ENCODE measurements around the gene KMT2A. TPM values are rescaled to one million over a fixed set of nuclear protein-coding genes. Genes with fewer than 3 reads are reported as not detected.

Gene KMT2A
- total RNA-seq, 1 experiment from 2014 or later, result 50.4 TPM

DNA sequence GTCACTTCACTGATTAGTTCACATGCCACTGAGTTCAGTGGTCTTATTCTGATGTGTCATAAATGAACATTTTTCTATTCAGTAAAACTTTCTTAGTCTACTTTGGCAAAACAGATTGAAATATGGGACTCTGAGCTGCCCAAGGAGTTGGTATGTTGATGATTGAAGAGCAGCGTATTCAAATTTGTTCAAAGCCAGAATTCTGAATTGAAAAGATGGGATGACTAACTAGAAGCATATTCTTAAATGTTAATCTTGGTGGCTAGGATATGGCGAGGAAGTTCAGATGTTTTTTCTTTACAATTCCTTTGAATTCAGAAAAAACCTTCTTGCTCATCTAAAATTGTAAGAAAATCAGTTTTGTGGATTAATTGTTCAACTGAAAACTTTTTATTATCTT, 34.7 kb downstream of the KMT2A start:
- no peak overlapping the region for H3K4me3 ChIP-seq (replicated peaks in 1 of 2; ENCODE audit: low read depth in 1 of 2, low read length in 2 of 2)
- ATAC-seq (no peak), DNase-seq (ENCODE audit: low read depth, low spot score) (no peak)
- H3K9ac ChIP-seq (ENCODE audit: low read length), result no peak overlapping the region
- peaks cover 0 to 9% of the 10 kb centered on the region in 2 experiments; a peak in 1 of 4 replicates for H3K36me3 ChIP-seq (ENCODE audit: control insufficient read depth in 1 of 2, insufficient read depth in 2 of 2, low read length in 2 of 2)
- H2AFZ ChIP-seq (ENCODE audit: low read depth, low read length, poor library complexity, severe bottlenecking), result no peak overlapping the region
- H3K27ac ChIP-seq (ENCODE audit: low read depth, low read length), result no peak overlapping the region
- H3K79me2 ChIP-seq (ENCODE audit: insufficient read depth, low read length), result peaks cover 27% of the 10 kb centered on the region
- no peaks in the 10 kb centered on the region for H3K4me1 ChIP-seq (ENCODE audit: control insufficient read depth in 1 of 2, insufficient read depth in 2 of 2, low read length in 2 of 2)
- no TSS peak for BruUV-seq (replicated peaks)
- ChIA-PET POLR2A (no interaction called here), RAD21 (ENCODE audit: low non-redundant PET in 1 of 2, low total read pairs in 2 of 2, uncharacterized antibody in 2 of 2, unreplicated experiment in 2 of 2) (interaction anchor here in 1 of 2 experiments (0.6 kb wide), 1 partner anchor 22 kb away, joined by 4 read pairs; no protein-coding TSS in a partner anchor), CTCF (interaction anchor here (0.7 kb wide), 1 partner anchor 17 kb away, joined by 3 read pairs; no protein-coding TSS in a partner anchor)
- H3K9me2 ChIP-seq (ENCODE audit: insufficient read depth), result no peaks in the 10 kb centered on the region
- no peaks in the 10 kb centered on the region for H3K27me3 ChIP-seq (ENCODE audit: insufficient read depth, low read length)
- TF ChIP-seq YY1 (IDR thresholded peaks at IDR 0.05; ENCODE audit: extremely low read depth, insufficient replicate concordance, low read depth, low read length), result no peak
- TF ChIP-seq REST (IDR thresholded peaks at IDR 0.05; ENCODE audit: low read depth), result no peak
- no peak for TF ChIP-seq SP1 (IDR thresholded peaks at IDR 0.05; ENCODE audit: low read depth)
- no peak for TF ChIP-seq SRF (IDR thresholded peaks at IDR 0.05; ENCODE audit: low read depth)
- no peak for TF ChIP-seq CEBPB (IDR thresholded peaks at IDR 0.05; ENCODE audit: low read depth)
- TF ChIP-seq POLR2A (IDR thresholded peaks at IDR 0.05; ENCODE audit: borderline replicate concordance, extremely low read depth, insufficient read depth, insufficient read length), result no peak
- TF ChIP-seq, protein P1, sequence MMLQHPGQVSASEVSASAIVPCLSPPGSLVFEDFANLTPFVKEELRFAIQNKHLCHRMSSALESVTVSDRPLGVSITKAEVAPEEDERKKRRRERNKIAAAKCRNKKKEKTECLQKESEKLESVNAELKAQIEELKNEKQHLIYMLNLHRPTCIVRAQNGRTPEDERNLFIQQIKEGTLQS (IDR thresholded peaks at IDR 0.05), result no peak
- TF ChIP-seq ZNF274 (IDR thresholded peaks at IDR 0.05; ENCODE audit: low read depth, low read length), result no peak
- intact Hi-C loops (cut with micrococcal nuclease), result no loop called here
- H3K9me3 ChIP-seq (ENCODE audit: control insufficient read depth in 1 of 2, insufficient read depth in 1 of 2, low read depth in 1 of 2, low read length in 2 of 2), result no peaks in the 10 kb centered on the region
- no peaks in the 10 kb centered on the region; the same call in 1 of the 2 replicates for H4K20me1 ChIP-seq (ENCODE audit: insufficient read depth)
- no peak overlapping the region for H3K4me2 ChIP-seq (ENCODE audit: low read length)
